Measurements from ENCODE around the gene DPP9.

- TF ChIP-seq CTCF (IDR thresholded peaks at IDR 0.05), result no peak
- no peak for TF ChIP-seq POLR2A (IDR thresholded peaks at IDR 0.05)
These were observed 12.4 kb downstream of the DPP9 start for GRCh38 chr19:4711211-4711610.
